Chondrocyte (in vitro differentiated cells): ENCODE measurements around the gene DUSP9. TPM values are rescaled to one million over a fixed set of nuclear protein-coding genes. Genes with fewer than 3 reads are reported as not detected.
A peak's percentile ranks its signal among the peaks of the same experiment; 100 is the strongest.

Source experiments
- DNase-seq: peaks from one replicate; pipeline ENCODE4 v3.0.0; 2021; ENCODE audit warnings: mixed read lengths, low spot score
- H3K27ac Mint-ChIP-seq: one replicate; pipeline ENCODE4 v1.8.0; 2021; ENCODE audit warnings: mild to moderate bottlenecking, moderate library complexity, mixed read lengths; ENCODE audit not compliant: unreplicated experiment
- H3K27me3 Mint-ChIP-seq: 2 replicates; pipeline ENCODE4 v1.8.0; 2021; ENCODE audit warnings: low read depth, mixed read lengths
- H3K36me3 Mint-ChIP-seq: 2 replicates; pipeline ENCODE4 v1.8.0; 2021; ENCODE audit warnings: low read depth, mixed read lengths
- H3K4me1 Mint-ChIP-seq: 2 replicates; pipeline ENCODE4 v1.8.0; 2021; ENCODE audit warnings: low read depth, mild to moderate bottlenecking, mixed read lengths
- H3K4me3 Mint-ChIP-seq: one replicate; pipeline ENCODE4 v1.8.0; 2021; ENCODE audit warnings: mild to moderate bottlenecking, moderate library complexity, mixed read lengths; ENCODE audit not compliant: unreplicated experiment
- H3K9me3 Mint-ChIP-seq: 2 replicates; pipeline ENCODE4 v1.8.0; 2021; ENCODE audit warnings: low read depth, mixed read lengths
- total RNA-seq: library from RNA; stranded (reverse); gene quantifications from 3 replicates; pipeline ENCODE4 v1.2.1, GENCODE V29; 2021
- TF ChIP-seq, protein P1 (sequence below): fragments of 200-600 bp; sonication (generic); IDR thresholded peaks from 2 replicates; pipeline ENCODE4 v1.5.0; 2021; ENCODE audit warnings: antibody characterized with exemption, mild to moderate bottlenecking, moderate library complexity

DUSP9 gene
- total RNA-seq, 1 donor from 2014 or later: not detected

DNA sequence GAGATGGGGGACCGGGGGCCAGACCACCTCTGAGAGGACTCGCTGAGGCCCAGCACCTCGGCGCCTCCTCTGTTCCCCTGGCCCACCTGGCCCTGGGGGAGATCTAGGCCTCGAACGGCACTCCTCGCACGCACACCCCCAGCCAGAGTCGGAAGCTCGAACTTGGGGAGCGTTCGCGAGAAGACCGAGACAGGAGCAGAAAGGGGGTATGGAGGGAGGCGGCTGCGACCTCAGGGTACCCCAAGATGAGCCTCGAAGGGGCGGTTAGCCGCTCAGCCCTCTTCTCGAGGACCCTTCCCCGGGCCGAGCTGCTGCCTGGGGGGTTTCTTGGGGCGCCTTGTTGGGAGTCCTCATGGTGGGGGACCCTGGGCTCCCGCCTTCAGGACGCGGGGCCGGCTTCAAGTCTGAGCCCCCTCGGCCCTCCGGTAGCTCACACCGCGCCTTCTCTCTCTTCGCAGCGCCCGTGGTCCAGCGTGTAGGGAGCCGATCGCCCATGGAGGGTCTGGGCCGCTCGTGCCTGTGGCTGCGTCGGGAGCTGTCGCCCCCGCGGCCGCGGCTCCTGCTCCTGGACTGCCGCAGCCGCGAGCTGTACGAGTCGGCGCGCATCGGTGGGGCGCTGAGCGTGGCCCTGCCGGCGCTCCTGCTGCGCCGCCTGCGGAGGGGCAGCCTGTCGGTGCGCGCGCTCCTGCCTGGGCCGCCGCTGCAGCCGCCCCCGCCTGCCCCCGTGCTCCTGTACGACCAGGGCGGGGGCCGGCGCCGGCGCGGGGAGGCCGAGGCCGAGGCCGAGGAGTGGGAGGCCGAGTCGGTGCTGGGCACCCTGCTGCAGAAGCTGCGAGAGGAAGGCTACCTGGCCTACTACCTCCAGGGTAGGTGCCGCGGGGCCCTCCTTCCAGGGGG is 706 bp downstream of the DUSP9 start:
- TF ChIP-seq, protein P1, sequence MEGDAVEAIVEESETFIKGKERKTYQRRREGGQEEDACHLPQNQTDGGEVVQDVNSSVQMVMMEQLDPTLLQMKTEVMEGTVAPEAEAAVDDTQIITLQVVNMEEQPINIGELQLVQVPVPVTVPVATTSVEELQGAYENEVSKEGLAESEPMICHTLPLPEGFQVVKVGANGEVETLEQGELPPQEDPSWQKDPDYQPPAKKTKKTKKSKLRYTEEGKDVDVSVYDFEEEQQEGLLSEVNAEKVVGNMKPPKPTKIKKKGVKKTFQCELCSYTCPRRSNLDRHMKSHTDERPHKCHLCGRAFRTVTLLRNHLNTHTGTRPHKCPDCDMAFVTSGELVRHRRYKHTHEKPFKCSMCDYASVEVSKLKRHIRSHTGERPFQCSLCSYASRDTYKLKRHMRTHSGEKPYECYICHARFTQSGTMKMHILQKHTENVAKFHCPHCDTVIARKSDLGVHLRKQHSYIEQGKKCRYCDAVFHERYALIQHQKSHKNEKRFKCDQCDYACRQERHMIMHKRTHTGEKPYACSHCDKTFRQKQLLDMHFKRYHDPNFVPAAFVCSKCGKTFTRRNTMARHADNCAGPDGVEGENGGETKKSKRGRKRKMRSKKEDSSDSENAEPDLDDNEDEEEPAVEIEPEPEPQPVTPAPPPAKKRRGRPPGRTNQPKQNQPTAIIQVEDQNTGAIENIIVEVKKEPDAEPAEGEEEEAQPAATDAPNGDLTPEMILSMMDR: no peak
- Mint-ChIP-seq H3K9me3 (no peaks in the 10 kb centered on the region), H3K36me3 (no peaks in the 10 kb centered on the region), H3K27ac (no peak overlapping the region), H3K4me3 (no peak overlapping the region), H3K4me1 (peaks cover 4% of the 10 kb centered on the region), H3K27me3 (peaks cover 14% of the 10 kb centered on the region)
- DNase-seq: peak; percentile 79

DNA sequence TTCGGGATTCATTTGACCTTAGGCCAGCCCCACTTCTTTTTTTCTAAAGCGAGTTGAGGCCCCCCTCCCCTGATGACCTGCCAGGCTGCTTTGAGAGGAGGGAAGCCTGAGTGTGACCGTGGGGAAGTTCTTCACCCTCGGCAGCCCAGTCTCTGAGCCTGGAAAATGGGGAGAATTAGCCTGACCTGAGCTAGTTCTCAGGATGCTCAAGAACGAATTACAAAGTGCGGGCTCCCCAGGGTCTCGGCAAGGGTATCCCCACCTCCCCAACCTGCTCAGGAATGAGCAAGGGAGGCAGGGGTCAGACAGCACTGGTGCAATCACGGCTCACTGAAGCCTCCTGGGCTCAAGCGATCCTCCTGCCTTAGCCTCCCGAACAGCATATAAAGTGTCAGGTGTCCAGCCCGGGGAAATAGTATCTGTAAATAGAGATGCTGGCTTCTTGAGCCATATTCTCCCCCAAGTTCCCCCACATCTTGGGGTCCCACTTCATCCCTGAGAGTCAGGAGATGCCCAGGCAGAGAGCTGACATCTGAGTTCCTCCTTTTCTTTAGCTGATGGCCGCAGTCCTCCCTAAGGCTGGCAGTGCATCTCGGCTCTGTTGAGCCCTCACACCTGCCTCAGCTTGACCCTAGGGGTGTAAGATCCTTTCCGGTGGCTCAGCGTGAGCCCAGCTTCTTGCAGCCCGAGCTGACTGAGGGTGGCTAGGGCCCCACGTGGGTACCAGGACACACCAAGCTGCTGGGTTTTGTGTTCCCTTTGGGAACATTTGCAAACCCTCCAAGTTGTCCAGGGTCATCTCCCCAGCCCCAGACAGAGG is 1.6 kb downstream of the DUSP9 start:
- Mint-ChIP-seq H3K4me1 (no peaks in the 10 kb centered on the region), H3K9me3 (peaks cover 2% of the 10 kb centered on the region), H3K27ac (no peak overlapping the region), H3K4me3 (no peak overlapping the region), H3K27me3 (peaks cover 10% of the 10 kb centered on the region), H3K36me3 (peaks cover 2% of the 10 kb centered on the region)
- no peak for DNase-seq
- TF ChIP-seq, protein P1: no peak

DNA sequence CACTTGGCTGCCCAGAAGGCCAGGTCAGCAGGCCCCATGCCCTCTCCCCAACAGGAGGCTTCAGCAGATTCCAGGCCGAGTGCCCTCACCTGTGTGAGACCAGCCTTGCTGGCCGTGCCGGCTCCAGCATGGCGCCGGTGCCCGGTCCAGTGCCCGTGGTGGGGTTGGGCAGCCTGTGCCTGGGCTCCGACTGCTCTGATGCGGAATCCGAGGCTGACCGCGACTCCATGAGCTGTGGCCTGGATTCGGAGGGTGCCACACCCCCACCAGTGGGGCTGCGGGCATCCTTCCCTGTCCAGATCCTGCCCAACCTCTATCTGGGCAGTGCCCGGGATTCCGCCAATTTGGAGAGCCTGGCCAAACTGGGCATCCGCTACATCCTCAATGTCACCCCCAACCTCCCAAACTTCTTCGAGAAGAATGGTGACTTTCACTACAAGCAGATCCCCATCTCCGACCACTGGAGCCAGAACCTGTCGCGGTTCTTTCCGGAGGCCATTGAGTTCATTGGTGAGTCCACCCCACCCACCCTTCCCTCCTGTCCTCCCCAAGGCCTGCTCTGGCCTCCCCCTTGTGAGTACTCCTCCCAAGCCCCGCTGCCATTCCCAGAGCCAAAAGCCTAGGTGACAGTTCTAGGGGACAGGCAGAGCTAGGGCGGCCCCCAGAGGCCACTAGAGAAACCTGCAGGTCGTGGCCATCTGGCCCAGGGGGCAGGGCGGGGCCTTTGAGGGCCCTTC is 2.3 kb downstream of the DUSP9 start:
- Mint-ChIP-seq H3K27me3 (peaks cover 10% of the 10 kb centered on the region), H3K4me1 (no peaks in the 10 kb centered on the region), H3K27ac (no peak overlapping the region), H3K36me3 (peaks cover 2% of the 10 kb centered on the region), H3K9me3 (peaks cover 8% of the 10 kb centered on the region), H3K4me3 (no peak overlapping the region)
- DNase-seq: peak; percentile 87
- TF ChIP-seq, protein P1: peak; percentile 52

DNA sequence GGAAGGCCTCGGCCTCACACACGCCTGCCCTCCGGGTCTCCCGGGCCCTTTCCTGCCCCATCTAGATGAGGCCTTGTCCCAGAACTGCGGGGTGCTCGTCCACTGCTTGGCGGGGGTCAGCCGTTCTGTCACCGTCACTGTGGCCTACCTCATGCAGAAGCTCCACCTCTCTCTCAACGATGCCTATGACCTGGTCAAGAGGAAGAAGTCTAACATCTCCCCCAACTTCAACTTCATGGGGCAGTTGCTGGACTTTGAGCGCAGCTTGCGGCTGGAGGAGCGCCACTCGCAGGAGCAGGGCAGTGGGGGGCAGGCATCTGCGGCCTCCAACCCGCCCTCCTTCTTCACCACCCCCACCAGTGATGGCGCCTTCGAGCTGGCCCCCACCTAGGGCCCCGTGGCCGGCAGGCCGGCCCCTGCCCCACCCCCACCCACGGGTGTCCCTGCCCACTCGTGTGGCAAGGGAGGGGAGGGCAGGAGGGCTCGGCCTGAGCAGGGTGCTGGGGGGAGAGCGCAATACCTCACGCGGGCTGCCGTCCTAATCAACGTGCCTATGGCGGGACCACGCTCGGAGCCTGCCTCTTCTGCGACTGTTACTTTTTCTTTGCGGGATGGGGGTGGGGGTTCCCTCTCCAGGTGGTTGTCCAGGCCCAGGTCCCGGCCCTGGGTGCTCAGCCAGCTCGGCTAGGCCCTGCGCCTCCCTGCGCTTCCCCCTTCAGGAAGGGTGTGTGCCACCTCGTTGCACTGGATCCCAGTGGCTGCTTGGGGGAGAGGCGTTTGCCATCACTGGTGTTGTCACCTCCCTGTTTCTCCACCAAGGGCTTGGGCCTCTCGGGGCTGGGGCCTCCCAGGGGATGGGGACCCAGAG is 3.1 kb downstream of the DUSP9 start:
- H3K9me3 Mint-ChIP-seq: peaks cover 11% of the 10 kb centered on the region
- peaks cover 2% of the 10 kb centered on the region for H3K36me3 Mint-ChIP-seq
- no peak overlapping the region for H3K4me3 Mint-ChIP-seq

More for the DNA sequence above, 3.1 kb downstream of the DUSP9 start:
- DNase-seq: peak; percentile 77
- Mint-ChIP-seq H3K27me3 (peaks cover 7% of the 10 kb centered on the region), H3K4me1 (no peaks in the 10 kb centered on the region), H3K27ac (no peak overlapping the region)
- TF ChIP-seq, protein P1: no peak
